SU-DHL-6 (cell line): ENCODE measurements around the gene WNT11.

Experiments
- H2AFZ ChIP-seq: fragments of 200-600 bp; sonication (generic); 2 replicates; pipeline ENCODE4 v1.6.1; 2014; ENCODE audit warnings: low read depth, mild to moderate bottlenecking, moderate library complexity, mixed read lengths, antibody characterized with exemption, low read length; ENCODE audit not compliant: severe bottlenecking
- H3F3A ChIP-seq: fragments of 200-600 bp; shearing (Covaris generic); 2 replicates; pipeline ENCODE4 v1.6.0; 2016; ENCODE audit warnings: antibody characterized with exemption, mild to moderate bottlenecking; ENCODE audit not compliant: insufficient read depth
- H3K27ac ChIP-seq: fragments of 200-600 bp; sonication (generic); 2 replicates; pipeline ENCODE4 v1.5.1; 2016; ENCODE audit warnings: low read depth, mild to moderate bottlenecking, low read length, moderate library complexity, mixed read lengths
- H3K27me3 ChIP-seq: fragments of 200-600 bp; sonication (generic), shearing (Covaris generic); 2 replicates; pipeline ENCODE4 v1.6.0; 2014; ENCODE audit warnings: mild to moderate bottlenecking, low read length
- H3K36me3 ChIP-seq: fragments of 200-600 bp; sonication (generic); 2 replicates; pipeline ENCODE4 v1.6.1; 2014; ENCODE audit warnings: mild to moderate bottlenecking, low read length, mixed read lengths
- H3K4me2 ChIP-seq: fragments of 300-600, 200-600 bp; shearing (Covaris generic), sonication (generic); 2 replicates; pipeline ENCODE4 v1.6.0; 2014; ENCODE audit warnings: low read length, low read depth, mild to moderate bottlenecking; ENCODE audit not compliant: poor library complexity, severe bottlenecking
- H3K4me3 ChIP-seq: fragments of 200-600 bp; sonication (generic); 2 replicates; pipeline ENCODE4 v1.5.1; 2014; ENCODE audit warnings: antibody characterized with exemption, low read length, mild to moderate bottlenecking, mixed read lengths; ENCODE audit not compliant: insufficient read depth, poor library complexity, severe bottlenecking
- H3K79me2 ChIP-seq: fragments of 200-600 bp; sonication (generic); 2 replicates; pipeline ENCODE4 v1.6.1; 2014; ENCODE audit warnings: mild to moderate bottlenecking, low read length, moderate library complexity; ENCODE audit not compliant: insufficient read depth
- H3K9ac ChIP-seq: fragments of 200-600 bp; sonication (generic); 2 replicates; pipeline ENCODE4 v1.7.0; 2014; ENCODE audit warnings: mild to moderate bottlenecking, low read length
- H3K9me2 ChIP-seq: fragments of 200-600 bp; sonication (generic); replicated peaks from 2 replicates; pipeline ENCODE4 v1.6.1; 2014; ENCODE audit warnings: low read length; ENCODE audit not compliant: insufficient read depth
- H3K9me3 ChIP-seq: fragments of 200-600 bp; sonication (generic); 2 replicates; pipeline ENCODE4 v1.6.1; 2014; ENCODE audit warnings: low read length, mixed read lengths; ENCODE audit not compliant: insufficient read depth
- H4K20me1 ChIP-seq: fragments of 200-600 bp; sonication (generic); 2 replicates; pipeline ENCODE4 v1.6.1; 2014; ENCODE audit warnings: low read depth, mild to moderate bottlenecking, antibody characterized with exemption, low read length, moderate library complexity, mixed read lengths
- CTCF ChIP-seq: fragments of 200-600 bp; sonication (generic); IDR thresholded peaks from one replicate; pipeline ENCODE4 v1.5.1; 2017; ENCODE audit warnings: antibody characterized with exemption, mild to moderate bottlenecking, low read length, moderate library complexity; ENCODE audit not compliant: insufficient read depth, poor library complexity, severe bottlenecking
- EZH2phosphoT487 ChIP-seq: fragments of 200-600 bp; sonication (generic), shearing (Covaris generic); conservative IDR thresholded peaks from 2 replicates; pipeline ENCODE4 v1.6.1; 2018; ENCODE audit warnings: mild to moderate bottlenecking, antibody characterized with exemption, low read length, moderate library complexity, mixed read lengths

The WNT11 gene

GRCh38 chr11:76219243-76219642 is 12.9 kb upstream of the WNT11 start:
- Histone ChIP-seq H4K20me1 (no peaks in the 10 kb centered on the region), H3K27me3 (no peaks in the 10 kb centered on the region), H3K9me2 (no peaks in the 10 kb centered on the region), H3K79me2 (no peaks in the 10 kb centered on the region), H3K4me2 (no peak overlapping the region), H3K9ac (no peak overlapping the region), H3K9me3 (no peaks in the 10 kb centered on the region), H3K4me3 (no peak overlapping the region), H3K27ac (no peak overlapping the region), H3K36me3 (no peaks in the 10 kb centered on the region), H3F3A (no peaks in the 10 kb centered on the region), H2AFZ (no peak overlapping the region)
- TF ChIP-seq EZH2phosphoT487 (no peak), CTCF (no peak)

- Histone ChIP-seq H3K27ac (no peak overlapping the region), H3K9ac (no peak overlapping the region), H2AFZ (no peak overlapping the region), H3K9me3 (no peaks in the 10 kb centered on the region), H3K36me3 (no peaks in the 10 kb centered on the region), H3K27me3 (no peaks in the 10 kb centered on the region), H3F3A (no peaks in the 10 kb centered on the region), H3K9me2 (no peaks in the 10 kb centered on the region), H3K4me3 (no peak overlapping the region), H4K20me1 (no peaks in the 10 kb centered on the region), H3K79me2 (no peaks in the 10 kb centered on the region), H3K4me2 (no peak overlapping the region)
- TF ChIP-seq EZH2phosphoT487 (no peak), CTCF (no peak)
These were observed 12.3 kb upstream of the WNT11 start for GRCh38 chr11:76218449-76219178.

DNA sequence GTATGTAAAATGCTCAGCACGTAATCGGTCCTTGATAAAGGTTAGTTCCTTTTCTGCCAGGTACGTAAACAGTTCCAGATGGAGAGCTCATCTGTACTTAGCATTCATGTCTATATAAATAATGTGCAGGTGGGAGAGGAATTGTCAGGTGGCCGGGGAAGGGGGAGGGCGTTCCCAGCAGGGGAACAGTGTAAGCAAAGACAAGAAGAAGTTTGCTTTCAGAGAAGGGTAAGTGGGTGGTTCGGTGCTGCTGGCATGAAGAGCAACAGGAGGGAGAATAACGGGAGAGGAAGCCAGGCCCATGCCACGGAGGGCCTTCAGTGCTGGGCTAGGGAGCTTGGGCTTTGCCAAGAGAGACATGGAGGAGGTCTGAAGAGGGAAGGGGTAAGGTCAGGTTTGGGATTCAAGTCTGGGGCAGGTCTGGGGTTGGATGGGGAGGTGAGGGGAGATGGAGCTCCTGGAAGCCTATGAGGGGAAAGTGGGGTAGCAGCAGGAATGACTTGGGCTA is 11.4 kb upstream of the WNT11 start:
- Histone ChIP-seq H3K9me2 (no peaks in the 10 kb centered on the region), H3F3A (no peaks in the 10 kb centered on the region), H3K9me3 (no peaks in the 10 kb centered on the region), H2AFZ (no peak overlapping the region), H3K27me3 (no peaks in the 10 kb centered on the region), H3K4me2 (no peak overlapping the region), H3K27ac (no peak overlapping the region), H3K36me3 (no peaks in the 10 kb centered on the region), H3K4me3 (no peak overlapping the region), H4K20me1 (no peaks in the 10 kb centered on the region), H3K79me2 (no peaks in the 10 kb centered on the region), H3K9ac (no peak overlapping the region)
- TF ChIP-seq CTCF: no peak
- no peak for TF ChIP-seq EZH2phosphoT487
